ENCODE results near the gene LRMDA. TPM values are rescaled to one million over a fixed set of nuclear protein-coding genes. Genes with fewer than 3 reads are reported as not detected.

LRMDA gene
- total and polyA plus RNA-seq, 4 donors, result 12.1 to 40.8 (median 21.6) TPM

GRCh38 chr10:75548356-75548755 is 116.9 kb downstream of the LRMDA start:
- Histone ChIP-seq H3K27ac (ENCODE audit: low read depth in 1 of 2, low read length in 1 of 2) (peak overlapping the region in 1 of 2 donors; percentile 0), H3K36me3 (ENCODE audit: control insufficient read depth in 4 of 4, insufficient read depth in 4 of 4, low read length in 4 of 4) (no peaks in the 10 kb centered on the region)

GRCh38 chr10:75550191-75550590 is 118.8 kb downstream of the LRMDA start:
- no peak overlapping the region for H3K27ac ChIP-seq (ENCODE audit: low read depth in 1 of 2, low read length in 1 of 2)
- no peak overlapping the region for H3K9ac ChIP-seq (ENCODE audit: insufficient read depth in 1 of 2, low read length in 2 of 2)
- DNase-seq, result no peak
- peaks cover 0 to 7% (median 3%) of the 10 kb centered on the region in 5 donors for H3K4me1 ChIP-seq (ENCODE audit: control insufficient read depth in 5 of 5, insufficient read depth in 5 of 5, low read length in 5 of 5)
- H3K27me3 ChIP-seq (ENCODE audit: control insufficient read depth in 3 of 3, insufficient read depth in 3 of 3, low read length in 2 of 3), result no peaks in the 10 kb centered on the region
- H3K4me3 ChIP-seq, result no peak overlapping the region
- no peaks in the 10 kb centered on the region for H3K36me3 ChIP-seq (ENCODE audit: control insufficient read depth in 4 of 4, insufficient read depth in 4 of 4, low read length in 4 of 4)
- TF ChIP-seq CTCF (IDR thresholded peaks at IDR 0.05; ENCODE audit: control extremely low read depth, extremely low read depth), result no peak
- peaks cover 0 to 2% (median 0%) of the 10 kb centered on the region in 4 donors for H3K9me3 ChIP-seq (ENCODE audit: control insufficient read depth in 4 of 4, insufficient read depth in 3 of 4, low read length in 3 of 4)
- ATAC-seq (ENCODE audit: insufficient read depth, low FRiP score), result no peak

More at GRCh38 chr10:75548356-75548755, 116.9 kb downstream of the LRMDA start:
- H3K9ac ChIP-seq (ENCODE audit: insufficient read depth in 1 of 2, low read length in 2 of 2), result no peak overlapping the region
- H3K4me3 ChIP-seq, result no peak overlapping the region
- peaks cover 0 to 2% (median 0%) of the 10 kb centered on the region in 4 donors for H3K9me3 ChIP-seq (ENCODE audit: control insufficient read depth in 4 of 4, insufficient read depth in 3 of 4, low read length in 3 of 4)
- WGBS, 2 donors, result 39 to 77% methylated on average over 1 of the region's 1 CpG
- no peaks in the 10 kb centered on the region for H3K27me3 ChIP-seq (ENCODE audit: control insufficient read depth in 3 of 3, insufficient read depth in 3 of 3, low read length in 2 of 3)
- TF ChIP-seq CTCF (IDR thresholded peaks at IDR 0.05; ENCODE audit: control extremely low read depth, extremely low read depth), result no peak
- no peak for ATAC-seq (ENCODE audit: insufficient read depth, low FRiP score)
- no peak for DNase-seq
- peaks cover 4 to 21% (median 9%) of the 10 kb centered on the region in 5 donors for H3K4me1 ChIP-seq (ENCODE audit: control insufficient read depth in 5 of 5, insufficient read depth in 5 of 5, low read length in 5 of 5)

- Histone ChIP-seq H3K9me3 (ENCODE audit: control insufficient read depth in 4 of 4, insufficient read depth in 3 of 4, low read length in 3 of 4) (peaks cover 0 to 2% (median 0%) of the 10 kb centered on the region in 4 donors), H3K27ac (ENCODE audit: low read depth in 1 of 2, low read length in 1 of 2) (no peak overlapping the region), H3K36me3 (ENCODE audit: control insufficient read depth in 4 of 4, insufficient read depth in 4 of 4, low read length in 4 of 4) (no peaks in the 10 kb centered on the region), H3K27me3 (ENCODE audit: control insufficient read depth in 3 of 3, insufficient read depth in 3 of 3, low read length in 2 of 3) (no peaks in the 10 kb centered on the region), H3K9ac (ENCODE audit: insufficient read depth in 1 of 2, low read length in 2 of 2) (no peak overlapping the region), H3K4me3 (no peak overlapping the region), H3K4me1 (ENCODE audit: control insufficient read depth in 5 of 5, insufficient read depth in 5 of 5, low read length in 5 of 5) (peaks cover 0 to 6% (median 0%) of the 10 kb centered on the region in 5 donors)
- no peak for DNase-seq
- WGBS, 2 donors, result 98 to 100% methylated on average over 1 of the region's 1 CpG
- ATAC-seq (ENCODE audit: insufficient read depth, low FRiP score), result no peak
- no peak for TF ChIP-seq CTCF (IDR thresholded peaks at IDR 0.05; ENCODE audit: control extremely low read depth, extremely low read depth)
These were observed 120.7 kb downstream of the LRMDA start for GRCh38 chr10:75552171-75552570.

- ATAC-seq (ENCODE audit: insufficient read depth, low FRiP score), result no peak
- H3K9ac ChIP-seq (ENCODE audit: insufficient read depth in 1 of 2, low read length in 2 of 2), result no peak overlapping the region
These were observed 122.1 kb downstream of the LRMDA start for GRCh38 chr10:75553550-75553949.

More at GRCh38 chr10:75553550-75553949, 122.1 kb downstream of the LRMDA start:
- H3K9me3 ChIP-seq (ENCODE audit: control insufficient read depth in 4 of 4, insufficient read depth in 3 of 4, low read length in 3 of 4), result peaks cover 0 to 6% (median 0%) of the 10 kb centered on the region in 4 donors
- H3K4me1 ChIP-seq (ENCODE audit: control insufficient read depth in 5 of 5, insufficient read depth in 5 of 5, low read length in 5 of 5), result peaks cover 0 to 1% (median 0%) of the 10 kb centered on the region in 5 donors
- no peak for TF ChIP-seq CTCF (IDR thresholded peaks at IDR 0.05; ENCODE audit: control extremely low read depth, extremely low read depth)
- 41 to 74% methylated on average over 1 of the region's 1 CpG for WGBS, 2 donors
- no peak overlapping the region for H3K4me3 ChIP-seq
- no peak for DNase-seq
- no peak overlapping the region for H3K27ac ChIP-seq (ENCODE audit: low read depth in 1 of 2, low read length in 1 of 2)
- no peaks in the 10 kb centered on the region for H3K36me3 ChIP-seq (ENCODE audit: control insufficient read depth in 4 of 4, insufficient read depth in 4 of 4, low read length in 4 of 4)
- no peaks in the 10 kb centered on the region for H3K27me3 ChIP-seq (ENCODE audit: control insufficient read depth in 3 of 3, insufficient read depth in 3 of 3, low read length in 2 of 3)

All from lung (tissue), 12 donors.